Ishikawa (cell line): ENCODE results near the gene ALDH1A2.

Experiments used
- CEBPB ChIP-seq: IDR thresholded peaks from 2 replicates; pipeline ENCODE4 v1.6.1; 2012
- EP300 ChIP-seq: IDR thresholded peaks from 2 replicates; pipeline ENCODE4 v1.6.1; 2012; ENCODE audit warnings: borderline replicate concordance
- NFIC ChIP-seq: IDR thresholded peaks from 2 replicates; pipeline ENCODE4 v1.6.1; 2012
- TCF12 ChIP-seq: IDR thresholded peaks from 2 replicates; pipeline ENCODE4 v1.6.1; 2012; ENCODE audit warnings: low read depth
- TF ChIP-seq, protein P1 (sequence below): IDR thresholded peaks from 2 replicates; pipeline ENCODE4 v1.6.1; 2012

DNA sequence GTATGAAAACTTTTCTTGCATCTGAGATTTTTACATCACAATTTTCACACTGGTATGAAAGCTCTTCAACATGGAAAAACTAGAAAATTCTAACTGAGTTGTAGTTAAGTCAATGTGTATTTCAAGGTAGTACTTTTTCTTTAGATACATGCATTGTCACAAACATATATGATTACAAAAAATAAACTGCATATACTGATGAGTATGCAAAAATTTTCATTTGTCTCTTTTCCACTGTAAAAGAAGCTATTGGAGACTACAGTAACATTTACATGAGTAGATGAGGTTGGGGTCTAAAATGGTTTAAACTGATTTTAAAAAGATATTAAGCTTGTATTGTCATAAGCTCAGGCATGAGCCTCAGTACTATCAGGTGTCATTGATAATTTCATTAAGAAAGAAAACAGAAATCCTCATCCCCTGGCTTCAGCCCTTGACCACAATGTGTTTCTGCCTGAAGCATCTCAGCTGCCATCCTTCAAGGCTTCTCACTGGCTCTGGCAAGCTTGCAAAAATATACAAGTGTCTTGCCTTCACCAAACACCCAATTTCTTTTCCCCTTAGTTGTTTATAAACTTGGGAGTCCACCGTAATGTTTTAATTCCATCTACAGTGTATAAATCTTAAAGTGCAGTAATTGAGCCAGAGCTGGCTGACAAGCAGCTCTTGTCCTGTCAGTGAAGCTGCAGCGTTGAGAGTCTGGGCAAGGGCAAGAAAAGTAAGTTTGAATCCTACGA, 71.9 kb downstream of the ALDH1A2 start:
- TF ChIP-seq TCF12, result no peak
- TF ChIP-seq CEBPB, result no peak
- TF ChIP-seq NFIC, result no peak
- TF ChIP-seq, protein P1, sequence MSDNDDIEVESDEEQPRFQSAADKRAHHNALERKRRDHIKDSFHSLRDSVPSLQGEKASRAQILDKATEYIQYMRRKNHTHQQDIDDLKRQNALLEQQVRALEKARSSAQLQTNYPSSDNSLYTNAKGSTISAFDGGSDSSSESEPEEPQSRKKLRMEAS, result no peak
- TF ChIP-seq EP300, result no peak
